ENCODE measurements around the gene EEF1AKMT1. TPM values are rescaled to one million over a fixed set of nuclear protein-coding genes. Genes with fewer than 3 reads are reported as not detected.

Gene EEF1AKMT1
- total RNA-seq, 1 donor from 2014 or later: 8.8 TPM

DNA sequence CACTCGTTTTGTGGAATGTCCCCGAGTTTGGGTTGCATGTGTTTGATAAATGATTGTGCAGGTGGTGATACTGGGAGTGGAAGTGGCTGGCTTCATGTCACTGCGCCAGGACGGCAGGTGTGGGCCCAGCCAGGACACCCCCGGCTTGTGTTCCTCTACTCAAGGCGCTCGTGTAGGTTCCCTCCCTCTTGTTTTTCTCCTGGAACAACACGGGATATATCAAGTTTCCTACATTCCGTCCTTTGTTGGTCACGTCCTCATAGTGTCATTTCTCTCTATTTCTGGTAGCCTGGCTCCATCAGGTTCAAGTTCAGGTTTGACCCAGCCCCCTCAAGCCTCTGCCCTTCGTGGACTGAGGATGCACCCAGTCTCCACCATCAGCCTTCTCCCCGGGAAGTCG is 54.0 kb downstream of the EEF1AKMT1 start:
- no peak for DNase-seq (ENCODE audit: low read depth)

DNA sequence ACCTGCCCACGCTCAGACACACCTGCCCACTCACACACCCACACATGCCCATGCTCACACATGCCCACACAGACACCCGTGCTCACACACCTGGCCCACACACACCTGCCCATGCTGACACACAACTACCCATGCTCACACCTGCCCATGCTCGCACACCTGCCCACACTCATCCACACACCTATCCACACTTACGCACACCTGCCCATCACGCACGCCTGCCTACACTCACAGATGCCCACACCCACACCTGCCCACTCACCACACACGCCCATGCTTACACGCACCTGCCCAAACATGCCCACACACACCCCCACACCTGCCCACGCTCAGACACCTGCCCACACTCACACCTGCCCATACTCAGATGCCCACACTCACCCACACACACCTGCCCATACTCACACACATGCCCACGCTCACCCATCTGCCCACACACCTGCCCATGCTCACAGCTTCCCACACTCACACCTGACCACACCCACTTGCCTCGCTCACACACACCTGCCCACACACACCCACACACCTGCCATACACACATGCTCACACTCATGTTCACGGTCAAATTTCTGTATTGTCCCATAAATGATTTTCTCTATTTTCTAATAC is 54.7 kb downstream of the EEF1AKMT1 start:
- no peak for DNase-seq (ENCODE audit: low read depth)

DNA sequence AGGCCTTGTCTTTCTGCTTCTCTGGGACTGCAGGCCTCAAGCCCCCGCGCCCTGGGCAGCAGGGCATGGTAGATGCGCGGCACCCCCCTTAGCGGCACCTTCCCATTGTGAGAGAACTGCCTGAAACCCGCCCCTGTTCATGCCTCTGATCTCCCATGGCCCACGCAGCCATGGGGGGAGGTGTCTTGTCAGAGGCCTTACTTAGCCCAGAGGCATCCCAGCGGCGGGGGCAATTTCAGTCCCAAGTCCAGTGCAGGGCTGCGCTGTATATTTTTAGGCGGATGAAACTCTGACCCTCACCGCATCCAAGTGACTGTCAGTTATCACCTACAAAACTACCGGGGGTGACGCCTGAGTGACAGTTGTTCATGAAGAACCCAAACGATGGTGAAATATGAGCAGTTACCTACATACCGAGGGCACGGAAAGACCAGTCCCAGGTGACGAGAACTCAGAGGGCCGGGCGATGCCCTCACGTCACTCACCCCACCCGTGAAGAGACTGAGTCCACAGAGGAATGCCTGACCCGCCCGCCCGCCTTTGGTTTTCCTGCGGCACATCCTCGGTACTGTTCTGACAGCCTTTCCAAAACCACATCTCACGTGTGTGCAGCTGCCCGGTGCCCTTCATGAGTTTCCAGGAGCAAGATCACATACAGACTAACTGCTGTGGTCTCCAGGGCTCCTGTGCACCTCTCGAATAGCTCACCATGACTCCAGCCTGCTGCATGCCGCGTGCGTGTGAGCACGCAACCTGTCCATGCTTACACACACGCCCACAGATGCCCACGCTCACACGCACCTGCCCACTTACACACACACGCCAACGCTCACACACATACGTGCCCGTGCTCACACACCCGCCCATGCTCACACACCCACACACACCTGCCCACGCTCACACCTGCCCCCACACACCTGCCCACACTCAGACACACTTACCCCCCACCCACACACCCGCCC is 55.9 kb downstream of the EEF1AKMT1 start:
- no peak for DNase-seq (ENCODE audit: low read depth)

GRCh38 chr13:20716951-20717350 is 56.8 kb downstream of the EEF1AKMT1 start:
- DNase-seq (ENCODE audit: low read depth): no peak

- no peak for DNase-seq (ENCODE audit: low read depth)
Observed at GRCh38 chr13:20715330-20715712, 58.4 kb downstream of the EEF1AKMT1 start.

GRCh38 chr13:20714563-20715329 is 59.0 kb downstream of the EEF1AKMT1 start:
- no peak for DNase-seq (ENCODE audit: low read depth)

GRCh38 chr13:20714161-20714560 is 59.6 kb downstream of the EEF1AKMT1 start:
- no peak for DNase-seq (ENCODE audit: low read depth)

DNA sequence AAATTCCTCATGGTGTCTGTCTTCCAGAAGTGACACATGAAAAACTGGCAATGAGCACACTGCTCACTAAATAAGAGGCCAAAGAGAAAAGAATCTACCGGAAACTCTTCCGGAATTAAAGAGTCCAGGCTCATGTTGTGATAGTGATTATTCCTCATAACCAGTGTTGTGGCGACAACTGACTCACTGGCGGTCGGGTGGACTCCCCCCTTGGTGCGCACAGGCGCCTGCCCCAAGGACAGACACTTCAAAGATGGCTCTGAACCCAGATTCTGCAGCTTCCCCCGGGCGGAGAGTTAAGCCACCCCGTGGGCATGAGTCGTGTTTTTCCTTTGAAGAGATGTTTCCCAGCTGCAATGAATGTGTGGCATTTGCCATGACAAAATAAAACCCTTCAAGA is 60.0 kb downstream of the EEF1AKMT1 start:
- no peak for DNase-seq (ENCODE audit: low read depth)

- no peak for DNase-seq (ENCODE audit: low read depth)
Observed at GRCh38 chr13:20713014-20713376, 60.8 kb downstream of the EEF1AKMT1 start.

GRCh38 chr13:20711301-20712044 is 62.3 kb downstream of the EEF1AKMT1 start:
- DNase-seq (ENCODE audit: low read depth): peak; percentile 7

GRCh38 chr13:20709782-20710181 is 64.0 kb downstream of the EEF1AKMT1 start:
- no peak for DNase-seq (ENCODE audit: low read depth)

- no peak for DNase-seq (ENCODE audit: low read depth)
Observed at GRCh38 chr13:20709369-20709768, 64.4 kb downstream of the EEF1AKMT1 start.

DNA sequence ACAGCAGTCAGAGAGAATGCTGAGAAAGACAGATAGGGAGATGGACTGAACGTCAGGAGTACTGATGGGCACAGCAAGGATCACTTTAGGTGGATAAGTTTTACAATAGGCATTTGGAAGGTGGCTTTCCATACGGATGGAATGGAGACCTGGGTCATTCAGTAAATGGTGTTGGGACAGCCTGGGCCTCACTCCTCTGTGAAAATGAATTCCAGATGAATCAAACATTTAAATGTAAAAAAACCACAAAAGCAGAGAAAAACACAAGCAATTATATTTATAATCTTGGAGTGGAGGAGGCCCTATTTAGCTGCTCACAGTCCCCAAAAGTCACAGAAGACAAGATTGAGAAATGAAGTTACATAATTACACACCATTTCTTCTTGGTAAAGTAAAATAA is 65.5 kb downstream of the EEF1AKMT1 start:
- DNase-seq (ENCODE audit: low read depth): no peak

DNA sequence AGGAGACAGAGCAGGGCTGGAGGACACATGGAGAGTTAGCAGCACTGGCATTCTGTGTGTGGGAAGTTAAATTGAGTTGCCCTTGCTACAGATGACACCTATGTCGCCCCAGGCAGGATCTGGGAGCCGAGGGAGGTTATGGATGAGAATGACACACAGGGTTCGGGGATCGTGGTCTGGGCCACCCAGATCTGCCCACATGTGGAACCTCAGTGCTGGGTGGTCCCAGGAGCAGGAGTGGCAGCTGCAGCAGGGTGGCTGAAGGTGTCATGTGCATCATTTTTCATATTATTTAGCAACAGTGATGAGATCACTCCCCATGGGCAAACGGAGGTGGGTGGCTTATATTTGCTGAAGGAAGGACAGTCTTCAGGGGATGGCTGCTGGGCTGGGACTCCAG is 67.1 kb downstream of the EEF1AKMT1 start:
- DNase-seq (ENCODE audit: low read depth): no peak

- no peak for DNase-seq (ENCODE audit: low read depth)
Observed at GRCh38 chr13:20704459-20705069, 69.2 kb downstream of the EEF1AKMT1 start.

DNA sequence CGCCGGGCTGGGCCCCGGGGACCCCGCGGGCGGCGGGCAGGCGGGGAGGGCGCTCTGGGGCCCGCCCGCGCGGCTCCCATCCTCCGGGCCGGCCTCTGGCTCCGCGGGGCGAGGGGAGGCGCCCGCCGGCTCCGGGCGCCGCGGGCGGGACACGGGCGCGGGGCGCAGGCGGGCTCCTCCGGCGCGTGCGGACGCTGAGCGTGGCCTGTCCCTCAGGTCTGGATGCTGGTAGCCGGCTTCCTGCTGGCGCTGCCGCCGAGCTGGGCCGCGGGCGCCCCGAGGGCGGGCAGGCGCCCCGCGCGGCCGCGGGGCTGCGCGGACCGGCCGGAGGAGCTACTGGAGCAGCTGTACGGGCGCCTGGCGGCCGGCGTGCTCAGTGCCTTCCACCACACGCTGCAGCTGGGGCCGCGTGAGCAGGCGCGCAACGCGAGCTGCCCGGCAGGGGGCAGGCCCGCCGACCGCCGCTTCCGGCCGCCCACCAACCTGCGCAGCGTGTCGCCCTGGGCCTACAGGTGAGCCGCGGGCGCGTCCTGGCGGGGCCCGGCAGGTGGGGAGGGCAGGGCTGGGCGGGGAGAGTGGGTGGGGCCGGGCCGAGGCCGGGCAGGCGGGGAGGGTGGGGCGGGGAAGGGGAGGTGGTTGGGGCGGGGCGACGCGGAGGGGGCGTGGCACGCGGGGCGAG is 69.8 kb downstream of the EEF1AKMT1 start:
- peak; percentile 18 for DNase-seq (ENCODE audit: low read depth)

DNA sequence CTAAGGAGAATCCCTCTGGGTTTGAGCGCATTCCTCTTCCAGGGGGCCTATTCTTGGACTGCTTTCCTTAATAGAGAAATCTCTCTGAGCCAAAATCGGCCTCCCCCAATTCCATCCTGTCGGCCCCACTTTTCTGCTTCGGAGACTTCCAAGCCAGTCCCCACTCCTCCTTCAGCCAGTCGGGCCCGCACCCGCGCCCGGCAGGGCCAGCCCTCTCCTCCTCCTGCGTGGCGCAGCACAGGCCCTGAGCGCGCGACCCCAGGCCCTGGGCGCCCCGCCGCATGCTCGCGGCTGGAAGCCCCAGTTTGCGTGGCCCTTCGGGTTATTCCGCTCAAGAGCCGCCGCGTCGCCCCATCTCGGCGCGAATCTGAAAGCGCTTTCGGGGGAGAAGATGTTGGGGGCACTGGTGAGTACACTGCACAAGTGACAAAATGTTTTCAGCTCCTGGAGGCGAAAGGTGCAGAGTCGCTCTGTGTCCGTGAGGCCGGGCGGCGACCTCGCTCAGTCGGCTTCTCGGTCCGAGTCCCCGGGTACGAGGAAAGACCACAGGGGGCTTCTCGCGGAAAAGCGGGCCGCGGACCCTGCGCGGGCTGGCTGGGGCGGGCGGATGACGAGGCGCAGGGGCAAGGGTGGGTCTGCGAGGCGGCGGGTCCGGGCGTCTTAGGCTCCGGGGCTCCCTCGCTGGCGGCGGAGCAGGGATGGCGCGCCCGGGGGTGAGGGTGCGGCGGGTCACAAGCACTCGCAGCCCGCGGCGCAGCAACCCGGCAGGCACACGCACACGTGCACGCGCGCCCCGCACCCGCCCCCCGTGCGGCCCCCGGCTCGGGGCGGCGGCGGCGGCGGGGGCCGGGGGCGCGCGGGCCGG is 70.6 kb downstream of the EEF1AKMT1 start, which contains the start of gene IL17D:
TSS of gene IL17D (plus strand) at position 785 of the 865 bp plus-strand sequence. CDS start 303 bp downstream, outside the sequence.
- no peak for DNase-seq (ENCODE audit: low read depth)

DNA sequence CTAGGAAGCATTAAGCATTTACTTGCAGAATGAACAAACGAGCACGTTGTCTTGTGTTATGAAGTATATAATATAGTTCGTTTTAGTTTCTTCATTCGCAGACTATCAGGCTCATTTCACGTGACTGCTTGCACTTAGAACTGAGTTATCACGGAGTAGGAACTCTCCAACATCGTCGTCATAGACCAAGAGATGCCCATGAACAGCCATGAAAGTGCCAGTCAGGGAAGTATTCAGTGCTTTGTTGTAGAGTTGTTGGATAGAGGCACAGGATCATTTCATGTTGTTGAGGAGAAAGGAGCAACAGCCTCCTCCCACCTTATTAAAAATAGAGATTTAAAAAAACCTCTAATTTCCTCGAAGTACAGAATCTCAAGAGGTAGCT is 71.2 kb downstream of the EEF1AKMT1 start:
- DNase-seq (ENCODE audit: low read depth): peak; percentile 6

GRCh38 chr13:20701461-20701860 is 72.3 kb downstream of the EEF1AKMT1 start:
- no peak for DNase-seq (ENCODE audit: low read depth)

DNA sequence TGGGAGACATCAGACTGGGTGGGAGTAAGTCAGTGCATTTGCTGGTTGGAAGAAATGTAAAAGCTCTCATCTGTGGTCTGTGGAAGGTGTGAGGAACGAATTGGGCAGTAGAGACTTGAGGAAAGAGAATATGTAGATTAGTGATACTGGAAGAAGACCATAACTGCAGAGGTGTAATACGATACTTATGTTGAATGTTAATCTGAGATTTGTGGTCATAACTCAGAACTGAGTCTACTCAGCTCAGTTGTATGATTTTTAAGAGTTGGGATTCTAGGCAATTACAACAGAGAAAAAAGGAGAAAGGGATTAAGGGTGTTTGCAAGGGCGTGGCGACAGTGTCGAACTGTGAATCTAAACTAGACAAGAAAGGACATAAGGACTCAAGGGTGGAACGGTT is 73.5 kb downstream of the EEF1AKMT1 start:
- DNase-seq (ENCODE audit: low read depth): no peak

Measured in renal cortical epithelial cell (primary cell).